Neural progenitor cell (in vitro differentiated cells): ENCODE data around the gene IRS1. TPM values are rescaled to one million over a fixed set of nuclear protein-coding genes. Genes with fewer than 3 reads are reported as not detected.

Experiments used
- DNase-seq: peaks from one replicate; pipeline ENCODE4 v3.0.0-alpha.2; 2016; ENCODE audit warnings: low spot score
- H2AFZ ChIP-seq: fragments of 200-600 bp; sonication (generic); replicated peaks from 2 replicates; pipeline ENCODE4 v1.6.1; 2016; ENCODE audit warnings: antibody characterized with exemption
- H3F3A ChIP-seq: fragments of 200-600 bp; sonication (generic); 2 replicates; pipeline ENCODE4 v1.6.1; 2016; ENCODE audit warnings: antibody characterized with exemption, low read depth
- H3K27ac ChIP-seq: fragments of 200-600 bp; sonication (generic); 2 replicates; pipeline ENCODE4 v1.5.1; 2016; ENCODE audit warnings: mild to moderate bottlenecking
- H3K27me3 ChIP-seq: fragments of 200-600 bp; sonication (generic); 2 replicates; pipeline ENCODE4 v1.6.1; 2016; ENCODE audit warnings: mild to moderate bottlenecking, moderate library complexity
- H3K36me3 ChIP-seq: fragments of 200-600 bp; sonication (generic); 2 replicates; pipeline ENCODE4 v1.5.1; 2016
- H3K4me1 ChIP-seq: fragments of 200-600 bp; sonication (generic); 2 replicates; pipeline ENCODE4 v1.6.1; 2016; ENCODE audit warnings: mixed run types
- H3K4me2 ChIP-seq: fragments of 200-600 bp; sonication (generic); 2 replicates; pipeline ENCODE4 v1.6.1; 2016
- H3K4me3 ChIP-seq: fragments of 200-600 bp; sonication (generic); 2 replicates; pipeline ENCODE4 v1.5.1; 2016
- H3K79me2 ChIP-seq: fragments of 200-600 bp; sonication (generic); 2 replicates; pipeline ENCODE4 v1.6.1; 2016; ENCODE audit warnings: low read depth
- H3K9ac ChIP-seq: fragments of 200-600 bp; sonication (generic); 2 replicates; pipeline ENCODE4 v1.6.1; 2016
- H3K9me3 ChIP-seq: fragments of 200-600 bp; sonication (generic); 2 replicates; pipeline ENCODE4 v1.5.1; 2016; ENCODE audit warnings: low read depth
- H4K20me1 ChIP-seq: fragments of 200-600 bp; sonication (generic); 2 replicates; pipeline ENCODE4 v1.6.1; 2016; ENCODE audit warnings: low read depth
- H3K27ac Mint-ChIP-seq: 3 replicates; pipeline ENCODE4 v1.8.0; 2021; ENCODE audit warnings: mixed read lengths
- H3K27me3 Mint-ChIP-seq: 2 replicates; pipeline ENCODE4 v1.8.0; 2022; ENCODE audit warnings: low read depth, mild to moderate bottlenecking, inconsistent platforms, moderate library complexity, mixed read lengths; ENCODE audit not compliant: insufficient read depth
- H3K36me3 Mint-ChIP-seq: 3 replicates; pipeline ENCODE4 v1.8.0; 2021; ENCODE audit warnings: mixed read lengths
- H3K4me1 Mint-ChIP-seq: 3 replicates; pipeline ENCODE4 v1.8.0; 2021; ENCODE audit warnings: mixed read lengths
- H3K4me3 Mint-ChIP-seq: 3 replicates; pipeline ENCODE4 v1.8.0; 2021; ENCODE audit warnings: mild to moderate bottlenecking, moderate library complexity, mixed read lengths
- H3K9me3 Mint-ChIP-seq: 3 replicates; pipeline ENCODE4 v1.8.0; 2020; ENCODE audit warnings: mixed read lengths
- CTCF ChIP-seq: fragments of 200-600 bp; sonication (generic); IDR thresholded peaks from 2 replicates; pipeline ENCODE4 v1.5.1; 2017; ENCODE audit warnings: antibody characterized with exemption, mild to moderate bottlenecking
- EZH2 ChIP-seq: fragments of 200-600 bp; sonication (generic); IDR thresholded peaks from 2 replicates; pipeline ENCODE4 v1.6.1; 2017; ENCODE audit warnings: antibody characterized with exemption, mild to moderate bottlenecking, moderate library complexity
- EZH2phosphoT487 ChIP-seq: fragments of 200-600 bp; sonication (generic); IDR thresholded peaks from 2 replicates; pipeline ENCODE4 v1.6.1; 2017; ENCODE audit warnings: antibody characterized with exemption
- total RNA-seq: library from RNA; depleted of rRNA; stranded (reverse); fragments of >200 nt; gene quantifications from 2 replicates; pipeline ENCODE4 v1.2.3, GENCODE V29; 2015; ENCODE audit warnings: low replicate concordance

IRS1 gene
- total RNA-seq, 1 donor from 2014 or later: 8.4 TPM

DNA sequence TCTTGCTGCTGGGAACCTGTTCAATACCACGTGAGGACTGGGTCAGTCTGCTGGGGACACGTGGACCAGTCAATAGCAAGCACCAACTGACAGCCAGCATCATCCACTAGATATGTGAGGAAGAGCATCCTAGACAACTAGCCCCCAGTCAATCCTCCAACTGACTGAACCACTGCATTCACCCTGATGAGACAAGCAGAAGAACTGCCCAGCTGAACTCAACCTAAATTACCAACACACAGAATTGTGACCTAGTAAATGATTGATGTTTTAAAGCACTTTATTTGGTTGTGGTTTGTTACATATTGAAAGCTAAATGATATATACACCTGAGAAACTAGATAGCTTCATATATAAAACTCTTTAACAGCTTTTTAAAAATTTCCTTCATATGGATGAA is 15.7 kb downstream of the IRS1 start:
- TF ChIP-seq EZH2 (no peak), EZH2phosphoT487 (no peak), CTCF (no peak)
- Histone ChIP-seq H3F3A (no peaks in the 10 kb centered on the region), H3K4me3 (no peak overlapping the region), H4K20me1 (no peaks in the 10 kb centered on the region), H3K79me2 (peaks cover 37% of the 10 kb centered on the region), H3K27me3 (no peaks in the 10 kb centered on the region), H3K4me2 (no peak overlapping the region), H3K9me3 (no peaks in the 10 kb centered on the region), H3K27ac (no peak overlapping the region), H3K36me3 (no peaks in the 10 kb centered on the region), H2AFZ (no peak overlapping the region), H3K9ac (no peak overlapping the region), H3K4me1 (peaks cover 12% of the 10 kb centered on the region)
- H3K4me1 Mint-ChIP-seq: peaks cover 17% of the 10 kb centered on the region
- peaks cover 3% of the 10 kb centered on the region for H3K27me3 Mint-ChIP-seq
- H3K4me3 Mint-ChIP-seq: no peak overlapping the region
- H3K27ac Mint-ChIP-seq: no peak overlapping the region
- H3K36me3 Mint-ChIP-seq: peaks cover 62% of the 10 kb centered on the region
- peaks cover 37% of the 10 kb centered on the region for H3K9me3 Mint-ChIP-seq
- no peak for DNase-seq

DNA sequence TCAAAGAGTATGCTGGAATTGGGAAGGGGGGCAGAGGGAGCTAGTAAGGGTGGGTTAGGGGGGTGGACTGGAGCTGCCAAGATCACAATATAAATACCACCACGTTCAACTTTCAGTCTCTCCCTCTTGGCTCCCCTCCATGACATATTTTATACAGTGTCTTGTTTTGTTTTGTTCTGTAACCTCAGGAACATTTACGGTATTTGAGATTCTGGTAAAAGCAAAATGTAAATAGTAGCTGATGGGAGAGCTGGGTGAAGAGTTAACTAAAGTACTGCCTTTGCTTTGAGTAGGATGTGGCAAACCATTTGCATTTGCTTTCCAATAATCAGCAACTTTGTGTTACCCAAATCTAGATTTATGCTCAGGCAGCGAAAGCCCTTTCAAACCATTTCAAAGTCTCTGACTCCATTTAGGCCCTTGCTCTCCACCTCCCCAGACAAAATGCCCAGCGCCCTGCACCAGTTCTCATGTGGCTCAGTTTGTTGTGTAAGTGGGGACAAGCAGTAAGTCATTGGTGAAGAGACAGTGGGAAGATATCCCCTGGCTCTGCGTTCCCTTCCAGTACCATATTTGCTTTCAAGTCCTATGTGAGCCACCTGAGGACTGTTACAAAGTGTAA is 17.4 kb downstream of the IRS1 start:
- DNase-seq: no peak
- no peak for TF ChIP-seq CTCF
- TF ChIP-seq EZH2phosphoT487: no peak
- no peak for TF ChIP-seq EZH2
- H3K4me3 Mint-ChIP-seq: no peak overlapping the region
- H3K27ac Mint-ChIP-seq: peak overlapping the region; percentile 89
- no peak overlapping the region for H2AFZ ChIP-seq
- peaks cover 30% of the 10 kb centered on the region for H3K79me2 ChIP-seq
- no peak overlapping the region for H3K4me3 ChIP-seq
- H4K20me1 ChIP-seq: no peaks in the 10 kb centered on the region
- H3K27me3 ChIP-seq: no peaks in the 10 kb centered on the region
- H3K9me3 Mint-ChIP-seq: peaks cover 33% of the 10 kb centered on the region
- H3K36me3 ChIP-seq: no peaks in the 10 kb centered on the region
- peaks cover 12% of the 10 kb centered on the region for H3K4me1 ChIP-seq
- no peak overlapping the region for H3K4me2 ChIP-seq
- peaks cover 57% of the 10 kb centered on the region for H3K36me3 Mint-ChIP-seq
- no peaks in the 10 kb centered on the region for H3F3A ChIP-seq
- peaks cover 7% of the 10 kb centered on the region for H3K27me3 Mint-ChIP-seq
- H3K9me3 ChIP-seq: no peaks in the 10 kb centered on the region
- peaks cover 17% of the 10 kb centered on the region for H3K4me1 Mint-ChIP-seq
- no peak overlapping the region for H3K9ac ChIP-seq
- H3K27ac ChIP-seq: no peak overlapping the region

DNA sequence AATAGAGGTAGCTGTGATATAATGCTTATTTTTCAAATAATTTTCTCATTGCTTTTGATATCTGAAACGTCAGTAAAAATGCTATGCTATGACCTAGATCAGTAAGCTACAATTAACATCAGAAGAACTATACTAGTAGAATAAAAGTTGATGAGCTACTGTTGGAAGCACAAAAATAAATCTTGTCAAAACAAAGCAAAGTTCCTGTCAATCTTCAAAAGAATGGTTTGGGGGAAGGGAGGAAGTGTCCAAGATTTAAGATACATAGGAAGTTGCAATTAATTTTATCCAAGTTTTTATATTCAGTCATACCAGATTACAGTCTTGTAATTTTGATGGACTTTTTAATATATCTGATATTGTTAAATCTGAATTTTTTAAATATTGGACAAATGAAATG is 19.2 kb downstream of the IRS1 start:
- Histone ChIP-seq H3K4me1 (peaks cover 12% of the 10 kb centered on the region), H3K27me3 (no peaks in the 10 kb centered on the region), H3K9me3 (no peaks in the 10 kb centered on the region), H3K9ac (no peak overlapping the region), H3K79me2 (peaks cover 19% of the 10 kb centered on the region), H2AFZ (no peak overlapping the region), H3K4me3 (no peak overlapping the region), H3K4me2 (no peak overlapping the region), H3F3A (no peaks in the 10 kb centered on the region), H4K20me1 (no peaks in the 10 kb centered on the region), H3K27ac (no peak overlapping the region), H3K36me3 (no peaks in the 10 kb centered on the region)
- TF ChIP-seq EZH2 (no peak), CTCF (no peak), EZH2phosphoT487 (no peak)
- peaks cover 59% of the 10 kb centered on the region for H3K36me3 Mint-ChIP-seq
- H3K9me3 Mint-ChIP-seq: peaks cover 34% of the 10 kb centered on the region
- no peak overlapping the region for H3K4me3 Mint-ChIP-seq
- H3K4me1 Mint-ChIP-seq: peaks cover 17% of the 10 kb centered on the region
- H3K27ac Mint-ChIP-seq: no peak overlapping the region
- peaks cover 7% of the 10 kb centered on the region for H3K27me3 Mint-ChIP-seq
- no peak for DNase-seq
